SJSA1 (cell line): Measurements from ENCODE around the gene MMP23B. TPM values are rescaled to one million over a fixed set of nuclear protein-coding genes. Genes with fewer than 3 reads are reported as not detected.
"Not testable (repeated sequence)": the region's sequence is repeated elsewhere in the genome, so short reads cannot be mapped to it uniquely, and the experiment has no call there.

Source experiments
- DNase-seq, 2 experiments: peaks; one replicate each; pipeline ENCODE4 v3.0.0-alpha.2; 2015 to 2020; ENCODE audit warnings: low spot score in 2 of 2, low read depth in 1 of 2
- H3K27ac ChIP-seq: fragments of 250-450 bp; sonication (Bioruptor Pico); 2 replicates; pipeline ENCODE4 v1.5.1; 2020; ENCODE audit warnings: mild to moderate bottlenecking, moderate library complexity
- H3K27me3 ChIP-seq: fragments of 250-450 bp; sonication (Bioruptor Pico); replicated peaks from 2 replicates; pipeline ENCODE4 v1.5.1; 2020; ENCODE audit warnings: mild to moderate bottlenecking, moderate library complexity
- H3K36me3 ChIP-seq: fragments of 250-450 bp; sonication (Bioruptor Pico); 2 replicates; pipeline ENCODE4 v1.5.1; 2020; ENCODE audit warnings: mild to moderate bottlenecking
- H3K4me1 ChIP-seq: fragments of 250-450 bp; sonication (Bioruptor Pico); replicated peaks from 2 replicates; pipeline ENCODE4 v1.6.1; 2021; ENCODE audit warnings: mild to moderate bottlenecking
- H3K4me3 ChIP-seq: fragments of 250-450 bp; sonication (Bioruptor Pico); 2 replicates; pipeline ENCODE4 v1.5.1; 2020; ENCODE audit warnings: mild to moderate bottlenecking
- H3K9me3 ChIP-seq: fragments of 250-450 bp; sonication (Bioruptor Pico); replicated peaks from 2 replicates; pipeline ENCODE4 v1.5.1; 2020; ENCODE audit warnings: mild to moderate bottlenecking
- total RNA-seq: library from RNA; depleted of rRNA; stranded (reverse); fragments of >200 nt; shearing (Covaris generic); gene quantifications from 2 replicates; pipeline ENCODE4 v1.2.3, GENCODE V29; 2014

MMP23B gene
- total RNA-seq, 1 experiment from 2014 or later, result 0.79 TPM

GRCh38 chr1:1627261-1627828 lies 4.6 kb upstream of the MMP23B start:
- Histone ChIP-seq H3K27ac (no peak overlapping the region), H3K27me3 (no peaks in the 10 kb centered on the region), H3K4me1 (no peaks in the 10 kb centered on the region), H3K36me3 (0 out of 2 replicates have a peak, but pooled peaks cover 5% of the 10 kb centered on the region), H3K4me3 (no peak overlapping the region), H3K9me3 (no peaks in the 10 kb centered on the region)
- DNase-seq, result no peak

DNA sequence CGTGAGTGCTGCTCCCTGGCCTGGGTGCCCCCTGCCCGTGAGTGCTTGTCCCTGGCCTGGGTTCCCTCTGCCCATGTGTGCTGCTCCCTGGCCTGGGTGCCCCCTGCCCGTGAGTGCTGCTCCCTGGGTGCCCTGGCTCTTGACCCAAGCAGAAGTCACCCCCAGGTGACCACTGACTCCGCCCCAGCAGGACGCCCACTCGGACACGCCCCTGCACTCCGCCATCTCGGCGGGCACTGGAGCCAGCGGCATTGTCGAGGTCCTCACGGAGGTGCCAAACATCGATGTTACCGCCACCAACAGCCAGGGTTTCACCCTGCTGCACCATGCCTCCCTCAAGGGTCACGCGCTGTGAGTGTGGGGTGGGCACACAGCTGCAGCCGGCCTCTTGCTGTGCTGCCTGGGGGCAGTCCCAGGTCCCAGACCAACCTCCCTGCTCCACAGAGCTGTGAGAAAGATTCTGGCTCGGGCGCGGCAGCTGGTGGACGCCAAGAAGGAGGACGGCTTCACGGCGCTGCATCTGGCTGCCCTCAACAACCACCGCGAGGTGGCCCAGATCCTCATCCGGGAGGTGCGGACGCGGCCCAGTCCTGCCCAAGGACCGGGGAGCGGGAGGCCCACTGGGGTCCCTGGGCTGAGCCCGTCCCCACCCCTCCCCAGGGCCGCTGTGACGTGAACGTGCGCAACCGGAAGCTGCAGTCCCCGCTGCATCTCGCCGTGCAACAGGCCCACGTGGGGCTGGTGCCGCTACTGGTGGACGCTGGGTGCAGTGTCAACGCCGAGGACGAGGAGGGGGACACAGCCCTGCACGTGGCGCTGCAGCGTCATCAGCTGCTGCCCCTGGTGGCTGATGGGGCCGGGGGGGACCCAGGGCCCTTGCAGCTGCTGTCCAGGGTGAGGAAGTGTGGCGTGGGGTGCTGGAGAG lies 3.9 kb upstream of the MMP23B start:
- no peaks in the 10 kb centered on the region for H3K9me3 ChIP-seq
- DNase-seq, result no peak
- H3K27me3 ChIP-seq, result no peaks in the 10 kb centered on the region
- H3K4me1 ChIP-seq, result no peaks in the 10 kb centered on the region
- no peak overlapping the region for H3K4me3 ChIP-seq
- 0 out of 2 replicates have a peak, but pooled peaks cover 5% of the 10 kb centered on the region for H3K36me3 ChIP-seq
- H3K27ac ChIP-seq, result no peak overlapping the region

DNA sequence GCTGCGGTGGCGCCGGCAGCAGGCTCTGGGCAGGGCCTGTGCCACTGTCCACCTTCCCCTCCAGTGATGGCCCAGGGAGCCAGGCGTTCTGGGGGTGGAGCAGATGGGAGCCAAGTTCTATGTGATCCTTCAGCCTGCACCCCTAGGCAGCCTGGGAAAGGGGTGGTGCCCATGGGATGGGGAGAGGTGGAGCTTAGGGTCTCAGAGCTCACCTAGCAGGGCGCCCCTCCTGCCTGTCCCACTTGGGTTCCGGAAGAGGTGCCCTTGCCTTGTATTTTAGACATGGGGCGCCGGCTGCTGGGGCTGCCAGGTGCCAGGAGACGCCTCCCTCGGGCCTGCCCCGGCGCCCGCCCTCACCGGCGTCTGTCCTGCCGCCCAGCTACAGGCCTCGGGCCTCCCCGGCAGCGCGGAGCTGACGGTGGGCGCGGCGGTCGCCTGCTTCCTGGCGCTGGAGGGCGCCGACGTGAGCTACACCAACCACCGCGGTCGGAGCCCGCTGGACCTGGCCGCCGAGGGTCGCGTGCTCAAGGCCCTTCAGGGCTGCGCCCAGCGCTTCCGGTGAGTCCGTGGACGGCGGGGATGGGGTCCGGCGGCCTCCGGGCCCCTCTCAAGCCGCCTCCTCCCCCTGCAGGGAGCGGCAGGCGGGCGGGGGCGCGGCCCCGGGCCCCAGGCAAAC lies 3.1 kb upstream of the MMP23B start:
- H3K27me3 ChIP-seq, result no peaks in the 10 kb centered on the region
- 0 out of 2 replicates have a peak, but pooled peaks cover 5% of the 10 kb centered on the region for H3K36me3 ChIP-seq
- no peak overlapping the region for H3K4me3 ChIP-seq
- no peak overlapping the region for H3K27ac ChIP-seq
- DNase-seq, result no peak
- H3K9me3 ChIP-seq, result no peaks in the 10 kb centered on the region
- H3K4me1 ChIP-seq, result no peaks in the 10 kb centered on the region

- Histone ChIP-seq H3K36me3 (0 out of 2 replicates have a peak, but pooled peaks cover 5% of the 10 kb centered on the region), H3K9me3 (no peaks in the 10 kb centered on the region), H3K27me3 (no peaks in the 10 kb centered on the region), H3K4me3 (no peak overlapping the region), H3K4me1 (no peaks in the 10 kb centered on the region), H3K27ac (no peak overlapping the region)
- no peak for DNase-seq
These were observed 2.4 kb upstream of the MMP23B start for GRCh38 chr1:1629430-1630190.

DNA sequence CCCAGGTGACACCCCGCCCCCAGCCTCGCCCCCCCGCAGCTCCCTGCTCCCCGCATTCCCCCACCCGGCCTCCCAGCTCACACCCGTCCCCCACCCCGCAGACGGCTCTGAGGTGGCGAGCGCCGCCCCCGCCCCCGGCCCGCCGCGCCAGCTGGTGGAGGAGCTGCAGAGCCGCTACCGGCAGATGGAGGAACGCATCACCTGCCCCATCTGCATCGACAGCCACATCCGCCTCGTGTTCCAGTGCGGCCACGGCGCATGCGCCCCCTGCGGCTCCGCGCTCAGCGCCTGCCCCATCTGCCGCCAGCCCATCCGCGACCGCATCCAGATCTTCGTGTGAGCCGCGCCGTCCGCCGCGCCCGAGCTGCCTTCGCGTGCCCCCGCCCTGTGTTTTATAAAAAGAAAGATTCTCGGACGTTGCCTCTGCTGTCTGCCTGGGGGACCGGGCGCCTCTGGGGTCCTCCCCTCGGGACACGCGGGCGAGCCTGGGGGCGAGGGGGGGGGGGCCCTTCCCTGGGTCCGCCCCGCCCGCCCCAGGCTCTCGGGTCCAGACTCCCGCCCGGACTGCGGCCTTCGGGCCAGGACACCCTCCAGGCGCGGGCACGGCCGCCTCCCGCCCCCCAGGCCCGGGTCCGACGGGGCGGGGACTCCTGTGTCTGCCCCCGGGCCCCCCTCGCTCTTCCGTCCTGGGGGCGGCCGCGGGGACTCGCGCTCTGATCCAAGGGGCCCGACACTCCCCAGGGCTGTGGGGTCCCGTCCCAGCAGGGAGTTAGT lies 1.6 kb upstream of the MMP23B start:
- H3K4me1 ChIP-seq, result no peaks in the 10 kb centered on the region
- no peak for DNase-seq
- H3K36me3 ChIP-seq, result 0 out of 2 replicates have a peak, but pooled peaks cover 5% of the 10 kb centered on the region
- H3K27me3 ChIP-seq, result no peaks in the 10 kb centered on the region
- H3K27ac ChIP-seq, result no peak overlapping the region
- H3K4me3 ChIP-seq, result no peak overlapping the region
- H3K9me3 ChIP-seq, result no peaks in the 10 kb centered on the region

DNA sequence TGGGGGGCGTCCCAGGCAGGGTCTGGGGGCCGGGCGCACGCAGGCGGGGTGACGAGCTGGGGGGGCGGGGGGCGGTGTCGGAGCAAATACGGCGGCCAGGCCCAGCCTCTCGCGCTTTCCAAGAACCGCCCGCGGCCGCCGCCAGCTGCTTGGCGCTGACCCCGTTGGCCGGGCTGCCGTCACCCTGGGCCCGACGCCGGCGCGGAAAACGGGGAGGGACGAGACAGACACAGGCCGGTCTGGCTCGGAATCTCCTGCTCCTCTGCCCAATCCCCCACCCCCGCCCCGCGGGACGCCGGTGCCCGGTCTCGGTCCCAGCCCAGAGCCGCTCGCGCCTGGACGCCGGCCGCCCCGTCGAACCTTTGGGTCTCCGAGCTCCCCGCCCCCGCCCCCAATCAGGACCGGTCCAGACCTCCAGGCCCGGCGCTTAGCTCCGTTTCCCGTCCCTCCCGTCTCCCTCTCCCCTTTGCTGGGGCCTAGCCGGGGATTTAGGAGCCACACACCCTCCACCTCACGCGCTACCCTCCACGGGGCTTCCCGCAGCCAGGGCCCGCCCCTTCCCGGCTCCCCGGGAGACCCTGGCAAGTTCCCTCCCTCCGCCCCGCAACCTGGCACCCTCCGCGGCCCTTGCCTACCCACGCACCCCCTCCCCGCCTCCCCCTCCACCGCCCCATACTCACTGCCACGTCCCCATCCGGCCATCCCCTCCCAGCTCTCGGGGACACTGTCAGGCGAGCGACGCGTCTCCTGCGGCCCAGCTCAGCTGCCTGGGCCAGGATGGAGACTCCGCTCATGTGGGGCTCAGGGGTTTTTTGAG lies 800 bp upstream of the MMP23B start:
- Histone ChIP-seq H3K27me3 (no peaks in the 10 kb centered on the region), H3K4me3 (no peak overlapping the region), H3K4me1 (no peaks in the 10 kb centered on the region), H3K27ac (no peak overlapping the region), H3K36me3 (0 out of 2 replicates have a peak, but pooled peaks cover 5% of the 10 kb centered on the region), H3K9me3 (no peaks in the 10 kb centered on the region)
- DNase-seq, result no peak

DNA sequence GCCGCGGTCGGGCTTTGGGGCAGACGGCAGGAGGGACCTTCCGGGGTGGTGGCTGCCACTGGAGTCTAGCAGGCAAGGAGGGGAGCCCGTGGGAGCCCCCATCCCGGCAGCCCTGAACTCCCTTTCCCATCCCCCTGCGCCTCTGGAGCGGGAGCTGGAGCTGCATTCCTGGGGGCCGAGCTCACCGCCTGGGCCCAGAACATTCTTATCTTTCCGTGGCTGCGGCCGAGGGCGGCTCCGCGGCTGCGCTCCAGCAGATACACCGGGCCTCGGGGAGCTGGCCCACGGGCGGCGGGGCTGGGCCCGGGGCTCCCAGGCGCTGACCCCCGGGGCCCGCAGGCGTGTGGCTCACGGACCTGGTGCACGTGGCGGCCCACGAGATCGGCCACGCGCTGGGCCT lies 1.4 kb downstream of the MMP23B start:
- not testable (repeated sequence) for H3K27me3 ChIP-seq, H3K36me3 ChIP-seq, H3K27ac ChIP-seq, DNase-seq, H3K4me1 ChIP-seq, H3K4me3 ChIP-seq, H3K9me3 ChIP-seq

GRCh38 chr1:1634613-1635012 lies 2.6 kb downstream of the MMP23B start:
- not testable (repeated sequence) for H3K9me3 ChIP-seq, H3K27ac ChIP-seq
- peak in 1 of 2 experiments; percentile 40 for DNase-seq

GRCh38 chr1:1636621-1637478 lies 4.9 kb downstream of the MMP23B start:
- H3K4me3 ChIP-seq, H3K4me1 ChIP-seq, H3K9me3 ChIP-seq, H3K27me3 ChIP-seq, H3K36me3 ChIP-seq, H3K27ac ChIP-seq: not testable (repeated sequence)
- peak in 1 of 2 experiments; percentile 38 for DNase-seq

More at GRCh38 chr1:1634613-1635012, 2.6 kb downstream of the MMP23B start:
- H3K36me3 ChIP-seq, H3K4me3 ChIP-seq, H3K4me1 ChIP-seq, H3K27me3 ChIP-seq: not testable (repeated sequence)

DNA sequence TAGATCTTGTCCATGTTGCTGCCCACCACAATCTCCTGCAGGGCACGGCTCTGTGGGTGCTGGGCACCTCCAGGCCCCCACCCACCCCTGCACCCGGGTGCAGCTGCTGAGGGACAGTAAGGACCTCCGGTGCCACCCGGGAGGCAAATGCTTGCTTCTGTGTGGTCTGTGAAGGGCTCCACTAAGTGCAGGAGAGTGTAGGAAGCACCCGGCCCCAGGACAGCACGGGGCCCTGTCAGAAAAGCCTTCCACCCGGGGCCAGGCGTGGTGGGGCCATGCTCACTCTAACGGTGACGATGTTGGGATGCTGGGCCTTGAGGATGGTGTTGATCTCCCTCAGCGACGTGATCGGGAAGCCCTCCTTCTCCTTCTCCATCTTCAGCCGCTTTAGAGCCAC lies 5.5 kb downstream of the MMP23B start:
- H3K4me3 ChIP-seq, H3K27me3 ChIP-seq, H3K27ac ChIP-seq, H3K36me3 ChIP-seq, H3K9me3 ChIP-seq, H3K4me1 ChIP-seq: not testable (repeated sequence)
- DNase-seq, result peak in 1 of 2 experiments; percentile 37

- H3K27ac ChIP-seq, H3K4me1 ChIP-seq, H3K9me3 ChIP-seq, H3K4me3 ChIP-seq, H3K27me3 ChIP-seq, H3K36me3 ChIP-seq: not testable (repeated sequence)
- peak in 1 of 2 experiments; percentile 39 for DNase-seq
These were observed 6.6 kb downstream of the MMP23B start for GRCh38 chr1:1638528-1638927.

DNA sequence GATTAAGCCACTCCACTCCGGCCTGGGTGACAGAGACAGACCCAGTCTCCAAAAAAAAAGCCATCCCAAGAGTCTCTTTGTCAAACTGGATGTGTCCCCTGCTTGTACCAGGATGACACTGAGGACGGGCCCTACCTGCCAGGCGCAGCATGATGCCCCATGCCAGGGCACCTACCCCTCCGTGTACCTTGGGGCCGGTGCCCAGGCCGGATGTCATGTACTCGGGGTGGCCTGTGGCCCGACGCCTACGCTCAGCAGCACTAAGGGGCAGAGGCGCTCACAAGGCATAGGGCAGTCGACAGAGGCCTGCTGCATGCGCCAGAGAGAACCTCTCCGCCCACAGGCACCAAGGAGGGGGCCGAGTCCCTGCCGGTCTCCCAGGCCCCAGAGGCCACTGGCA lies 7.4 kb downstream of the MMP23B start:
- peak in 1 of 2 experiments; percentile 19 for DNase-seq
- not testable (repeated sequence) for H3K27ac ChIP-seq, H3K4me1 ChIP-seq

More for the DNA sequence above, 7.4 kb downstream of the MMP23B start:
- not testable (repeated sequence) for H3K36me3 ChIP-seq, H3K27me3 ChIP-seq, H3K9me3 ChIP-seq, H3K4me3 ChIP-seq
